H1 (cell line): ENCODE measurements around the gene LFNG.

ENCODE experiments used
- CBX8 ChIP-seq: fragments of 300-800, 300-1000 bp; sonication (generic); IDR thresholded peaks from 2 replicates; pipeline ENCODE4 v1.7.1; 2016; ENCODE audit warnings: low read depth, low read length, borderline replicate concordance
- EGR1 ChIP-seq: IDR thresholded peaks from 2 replicates; pipeline ENCODE4 v1.6.1; 2011; ENCODE audit warnings: low read depth, low read length, borderline replicate concordance
- EP300 ChIP-seq, 2 experiments: IDR thresholded peaks; 1 replicate in 1 of 2; 2 replicates in 1 of 2; pipeline ENCODE4 v1.6.1; 2011 to 2012; ENCODE audit warnings: low read depth in 2 of 2, low read length in 2 of 2, mild to moderate bottlenecking in 2 of 2, borderline replicate concordance in 1 of 2, inconsistent platforms in 1 of 2, moderate library complexity in 1 of 2
- EZH2 ChIP-seq: fragments of 200-600 bp; sonication (generic); IDR thresholded peaks from 2 replicates; pipeline ENCODE4 v1.7.1; 2012; ENCODE audit warnings: low read depth, mild to moderate bottlenecking, moderate library complexity, low read length, inconsistent platforms; ENCODE audit not compliant: severe bottlenecking
- POLR2A ChIP-seq, 2 experiments: IDR thresholded peaks; 1 replicate in 1 of 2; 2 replicates in 1 of 2; pipeline ENCODE4 v1.6.1; 2011; ENCODE audit warnings: low read depth in 2 of 2, low read length in 2 of 2, mild to moderate bottlenecking in 2 of 2; ENCODE audit errors: control extremely low read depth in 1 of 2
- POLR2AphosphoS5 ChIP-seq: IDR thresholded peaks from 2 replicates; pipeline ENCODE4 v1.6.1; 2011; ENCODE audit warnings: low read depth, low read length
- SIN3A ChIP-seq, 2 experiments: IDR thresholded peaks in 1 of 2; conservative IDR thresholded peaks in 1 of 2; 2 replicates each; pipeline ENCODE4 v1.6.1; 2011 to 2012; ENCODE audit warnings: low read length in 2 of 2, improper control_type of control experiment in 1 of 2, low read depth in 1 of 2, mild to moderate bottlenecking in 1 of 2
- SRF ChIP-seq: IDR thresholded peaks from 2 replicates; pipeline ENCODE4 v1.6.1; 2011; ENCODE audit warnings: mild to moderate bottlenecking, low read depth, low read length, moderate library complexity
- TAF1 ChIP-seq: IDR thresholded peaks from 2 replicates; pipeline ENCODE4 v1.6.1; 2011; ENCODE audit warnings: mild to moderate bottlenecking, low read depth, low read length
- TF ChIP-seq, protein P1 (sequence below), 3 experiments: IDR thresholded peaks; 1 replicate in 2 of 3; 2 replicates in 1 of 3; pipeline versions ENCODE4 v1.5.1 to v1.6.1; 2011; ENCODE audit warnings: low read length in 3 of 3, mild to moderate bottlenecking in 3 of 3, inconsistent platforms in 2 of 3, low read depth in 1 of 3, moderate library complexity in 1 of 3; ENCODE audit not compliant: insufficient read depth in 1 of 3; ENCODE audit errors: control extremely low read depth in 1 of 3
- TF ChIP-seq, protein P2 (sequence below): IDR thresholded peaks from 2 replicates; pipeline ENCODE4 v1.6.1; 2012; ENCODE audit warnings: inconsistent platforms
- TF ChIP-seq, protein P3 (sequence below): IDR thresholded peaks from 2 replicates; pipeline ENCODE4 v1.6.1; 2011; ENCODE audit warnings: low read depth, mild to moderate bottlenecking, low read length; ENCODE audit not compliant: insufficient read depth

DNA sequence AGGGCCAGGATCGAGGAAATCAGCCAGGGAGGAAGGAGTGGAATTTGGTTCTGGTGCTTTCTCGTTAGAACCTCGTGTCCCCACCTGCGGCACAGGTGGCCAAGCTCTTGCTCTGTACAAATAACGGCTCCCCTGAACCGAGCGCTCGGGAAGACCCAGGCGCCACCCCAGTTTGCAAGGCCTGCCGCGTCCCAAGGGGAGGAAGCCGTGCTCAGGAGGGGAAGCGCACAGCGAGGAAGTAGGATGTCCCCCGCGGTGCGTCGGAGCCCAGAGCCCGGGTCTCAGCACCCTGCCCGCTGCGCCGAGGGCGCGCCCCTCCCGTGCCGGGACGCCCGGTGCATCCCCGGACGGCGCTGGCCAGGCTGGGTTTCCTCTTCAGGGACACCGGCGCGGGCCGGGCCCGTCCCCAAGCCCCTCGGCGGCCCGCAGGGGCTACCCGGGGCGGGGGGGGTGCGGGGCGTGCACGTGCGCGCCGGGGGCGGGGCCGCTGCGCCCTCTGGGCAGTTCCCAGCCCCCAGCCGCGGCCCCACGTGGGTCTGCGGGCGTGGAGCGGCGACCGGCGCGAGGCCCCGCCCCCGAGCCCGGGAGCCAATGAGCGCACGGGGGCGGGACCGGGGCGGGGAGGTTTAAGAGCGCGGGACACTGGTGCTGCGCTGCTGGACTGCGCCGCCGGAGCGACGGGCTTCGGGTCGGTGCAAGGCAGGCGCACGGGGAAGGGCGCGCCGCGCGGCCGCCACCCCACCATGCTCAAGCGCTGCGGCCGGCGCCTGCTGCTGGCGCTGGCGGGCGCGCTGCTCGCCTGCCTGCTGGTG is at the start of gene LFNG:
- TF ChIP-seq, protein P1, sequence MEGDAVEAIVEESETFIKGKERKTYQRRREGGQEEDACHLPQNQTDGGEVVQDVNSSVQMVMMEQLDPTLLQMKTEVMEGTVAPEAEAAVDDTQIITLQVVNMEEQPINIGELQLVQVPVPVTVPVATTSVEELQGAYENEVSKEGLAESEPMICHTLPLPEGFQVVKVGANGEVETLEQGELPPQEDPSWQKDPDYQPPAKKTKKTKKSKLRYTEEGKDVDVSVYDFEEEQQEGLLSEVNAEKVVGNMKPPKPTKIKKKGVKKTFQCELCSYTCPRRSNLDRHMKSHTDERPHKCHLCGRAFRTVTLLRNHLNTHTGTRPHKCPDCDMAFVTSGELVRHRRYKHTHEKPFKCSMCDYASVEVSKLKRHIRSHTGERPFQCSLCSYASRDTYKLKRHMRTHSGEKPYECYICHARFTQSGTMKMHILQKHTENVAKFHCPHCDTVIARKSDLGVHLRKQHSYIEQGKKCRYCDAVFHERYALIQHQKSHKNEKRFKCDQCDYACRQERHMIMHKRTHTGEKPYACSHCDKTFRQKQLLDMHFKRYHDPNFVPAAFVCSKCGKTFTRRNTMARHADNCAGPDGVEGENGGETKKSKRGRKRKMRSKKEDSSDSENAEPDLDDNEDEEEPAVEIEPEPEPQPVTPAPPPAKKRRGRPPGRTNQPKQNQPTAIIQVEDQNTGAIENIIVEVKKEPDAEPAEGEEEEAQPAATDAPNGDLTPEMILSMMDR (IDR thresholded peaks at IDR 0.05; ENCODE audit: control extremely low read depth in 1 of 3, insufficient read depth in 1 of 3, low read depth in 1 of 3, low read length in 3 of 3) = no peak
- TF ChIP-seq EZH2 (no peak), SIN3A (conservative IDR thresholded peaks at IDR 0.05 in 1 of 2, IDR thresholded peaks at IDR 0.05 in 1 of 2; ENCODE audit: low read depth in 1 of 2, low read length in 2 of 2) (0 out of 4 replicates have a peak, but pooled peaks of 1 of the 2 experiments have one; percentile 46), SRF (no peak), CBX8 (no peak), EP300 (IDR thresholded peaks at IDR 0.05; ENCODE audit: borderline replicate concordance in 1 of 2, low read depth in 2 of 2, low read length in 2 of 2) (no peak), EGR1 (no peak), POLR2A (IDR thresholded peaks at IDR 0.05; ENCODE audit: control extremely low read depth in 1 of 2, low read depth in 2 of 2, low read length in 2 of 2) (peak in 1 of 2 experiments; percentile 90; a peak in 2 of 3 replicates), TAF1 (peak; percentile 88), POLR2AphosphoS5 (peak; percentile 92)
- TF ChIP-seq, protein P2, sequence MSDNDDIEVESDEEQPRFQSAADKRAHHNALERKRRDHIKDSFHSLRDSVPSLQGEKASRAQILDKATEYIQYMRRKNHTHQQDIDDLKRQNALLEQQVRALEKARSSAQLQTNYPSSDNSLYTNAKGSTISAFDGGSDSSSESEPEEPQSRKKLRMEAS = peak; percentile 88
- TF ChIP-seq, protein P3, sequence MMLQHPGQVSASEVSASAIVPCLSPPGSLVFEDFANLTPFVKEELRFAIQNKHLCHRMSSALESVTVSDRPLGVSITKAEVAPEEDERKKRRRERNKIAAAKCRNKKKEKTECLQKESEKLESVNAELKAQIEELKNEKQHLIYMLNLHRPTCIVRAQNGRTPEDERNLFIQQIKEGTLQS = no peak
